Endothelial cell of umbilical vein (primary cell): Measurements from ENCODE around the gene SOD3. TPM values are rescaled to one million over a fixed set of nuclear protein-coding genes. Genes with fewer than 3 reads are reported as not detected.

Experiments used
- BruUV-seq: library from RNA; stranded (reverse); fragments of 400-500 nt; replicated peaks from 2 replicates; lab custom pipeline; 2021; lab: Mats Ljungman, UMichigan
- CTCF ChIA-PET: fragments of 300-600, 350-600 bp; sonication (Branson Sonifier 250); formaldehyde crosslinking; loops from one replicate; lab custom pipeline; 2021; ENCODE audit warnings: antibody characterized with exemption, inconsistent platforms; lab: Charles Lee
- POLR2A ChIA-PET: fragments of 300-600, 350-600 bp; sonication (Branson Sonifier 250); formaldehyde crosslinking; loops from one replicate; lab custom pipeline; 2021; ENCODE audit warnings: antibody characterized with exemption, inconsistent platforms; lab: Charles Lee
- DNase-seq: peaks from one replicate; pipeline ENCODE4 v3.0.0-alpha.2; 2011; ENCODE audit warnings: low read depth, low spot score
- FAIRE-seq: peaks from 2 replicates; lab custom pipeline; 2011; peaks lifted over from hg19 to GRCh38; lab: Jason Lieb, UNC
- H2AFZ ChIP-seq: 2 replicates; pipeline ENCODE4 v1.6.0; 2012; ENCODE audit warnings: low read depth, low read length, control low read depth, inconsistent platforms
- H3K27ac ChIP-seq: 2 replicates; pipeline ENCODE4 v1.5.1; 2011; ENCODE audit warnings: low read depth, mild to moderate bottlenecking, control low read depth, low read length, moderate library complexity; ENCODE audit not compliant: insufficient read depth
- H3K27me3 ChIP-seq, 2 experiments: 2 replicates each; pipeline versions ENCODE4 v1.6.0 to v1.6.1; 2011; ENCODE audit warnings: low read length in 2 of 2, mixed read lengths in 1 of 2; ENCODE audit not compliant: control insufficient read depth in 2 of 2, insufficient read depth in 2 of 2
- H3K36me3 ChIP-seq, 2 experiments: 2 replicates in 1 of 2; 3 replicates in 1 of 2; pipeline ENCODE4 v1.5.1; 2011; ENCODE audit warnings: low read length in 2 of 2, mild to moderate bottlenecking in 1 of 2, moderate library complexity in 1 of 2; ENCODE audit not compliant: control insufficient read depth in 2 of 2, insufficient read depth in 2 of 2; ENCODE audit errors: extremely low read depth in 1 of 2
- H3K4me1 ChIP-seq: 3 replicates; pipeline ENCODE4 v1.5.1; 2011; ENCODE audit warnings: mild to moderate bottlenecking, low read length; ENCODE audit not compliant: control insufficient read depth, insufficient read depth; ENCODE audit errors: extremely low read depth
- H3K4me2 ChIP-seq: 2 replicates; pipeline ENCODE4 v1.6.1; 2011; ENCODE audit warnings: low read length, control low read depth, mixed read lengths; ENCODE audit not compliant: insufficient read depth
- H3K4me3 ChIP-seq, 3 experiments: fragments of 200-600 bp in 1 of 3; sonication (generic), shearing (Covaris generic) in 1 of 3; replicated peaks in 1 of 3; 2 replicates each; pipeline ENCODE4 v1.5.1; 2011 to 2016; ENCODE audit warnings: control low read depth in 3 of 3, low read length in 3 of 3, mild to moderate bottlenecking in 2 of 3, inconsistent platforms in 1 of 3, low read depth in 1 of 3, moderate library complexity in 1 of 3; ENCODE audit not compliant: insufficient read depth in 1 of 3
- H3K79me2 ChIP-seq: 2 replicates; pipeline ENCODE4 v1.6.0; 2012; ENCODE audit warnings: low read length, inconsistent platforms; ENCODE audit not compliant: control insufficient read depth, insufficient read depth
- H3K9ac ChIP-seq: replicated peaks from 2 replicates; pipeline ENCODE3; 2011; ENCODE audit warnings: low read length, control low read depth; ENCODE audit not compliant: insufficient read depth; ENCODE audit errors: extremely low read depth
- H3K9me1 ChIP-seq: replicated peaks from 3 replicates; pipeline ENCODE4 v1.6.0; 2011; ENCODE audit warnings: mild to moderate bottlenecking, low read length; ENCODE audit not compliant: control insufficient read depth, insufficient read depth; ENCODE audit errors: extremely low read depth
- H3K9me3 ChIP-seq: replicated peaks from 2 replicates; pipeline ENCODE4 v1.5.1; 2012; ENCODE audit warnings: low read length, inconsistent platforms; ENCODE audit not compliant: control insufficient read depth, insufficient read depth
- H4K20me1 ChIP-seq: replicated peaks from 2 replicates; pipeline ENCODE3; 2011; ENCODE audit warnings: mild to moderate bottlenecking, low read length; ENCODE audit not compliant: control insufficient read depth, insufficient read depth; ENCODE audit errors: extremely low read depth
- CTCF ChIP-seq, 2 donors: IDR thresholded peaks; 1 replicate in 1 of 2; 2 replicates in 1 of 2; pipeline ENCODE4 v1.5.1; 2011; ENCODE audit warnings: low read length in 2 of 2, mild to moderate bottlenecking in 2 of 2, moderate library complexity in 2 of 2, control low read depth in 1 of 2, inconsistent platforms in 1 of 2, low read depth in 1 of 2; ENCODE audit not compliant: insufficient read depth in 1 of 2; ENCODE audit errors: extremely low read depth in 1 of 2
- EZH2 ChIP-seq: IDR thresholded peaks from 2 replicates; pipeline ENCODE4 v1.6.1; 2012; ENCODE audit warnings: borderline replicate concordance, low read depth, mild to moderate bottlenecking, moderate library complexity, low read length, inconsistent platforms; ENCODE audit not compliant: severe bottlenecking
- FOS ChIP-seq: IDR thresholded peaks from 2 replicates; pipeline ENCODE4 v1.6.1; 2011; ENCODE audit warnings: mild to moderate bottlenecking, low read length, moderate library complexity, borderline replicate concordance; ENCODE audit not compliant: insufficient read depth
- GATA2 ChIP-seq: IDR thresholded peaks from 2 replicates; pipeline ENCODE4 v1.7.0; 2011; ENCODE audit warnings: low read depth, mild to moderate bottlenecking, moderate library complexity, mixed read lengths, low read length; ENCODE audit not compliant: insufficient read length, insufficient read depth
- JUN ChIP-seq: IDR thresholded peaks from 2 replicates; pipeline ENCODE4 v1.6.1; 2011; ENCODE audit warnings: borderline replicate concordance, low read depth; ENCODE audit not compliant: insufficient read length, insufficient read depth
- MAX ChIP-seq: IDR thresholded peaks from 2 replicates; pipeline ENCODE4 v1.6.1; 2011; ENCODE audit not compliant: insufficient read depth, insufficient read length
- MYC ChIP-seq: IDR thresholded peaks from one replicate; pipeline ENCODE4 v1.6.1; 2011; ENCODE audit warnings: mild to moderate bottlenecking, low read depth, low read length
- POLR2A ChIP-seq: IDR thresholded peaks from 2 replicates; pipeline ENCODE4 v1.6.1; 2012; ENCODE audit warnings: low read depth, mild to moderate bottlenecking, control low read depth, low read length
- POLR2AphosphoS5 ChIP-seq: IDR thresholded peaks from 2 replicates; pipeline ENCODE4 v1.6.1; 2012; ENCODE audit warnings: low read depth, mild to moderate bottlenecking, control low read depth, low read length, moderate library complexity; ENCODE audit not compliant: insufficient read depth
- dilution Hi-C: fragments of 300-500 bp; cut with MboI; formaldehyde crosslinking; loops from one replicate; pipeline ENCODE4 v1.15.0; 2019; ENCODE audit warnings: low sequenced_read_pairs; ENCODE audit not compliant: extremely low pct_ligation_motif_present
- intact Hi-C: fragments of 100-400 bp; cut with micrococcal nuclease; formaldehyde crosslinking; loops from one replicate; pipeline ENCODE4 v1.10.0; 2022
- polyA plus RNA-seq, 4 experiments: library from polyadenylated mRNA; depleted of rRNA in 3 of 4; stranded (reverse) in 3 of 4; unstranded in 1 of 4; fragments of >200 nt; gene quantifications; 2 replicates each; pipeline versions ENCODE4 v1.2.1 to v1.2.3, GENCODE V29; 2011 to 2012; ENCODE audit warnings: missing spikeins in 1 of 4
- total RNA-seq: library from RNA; stranded (reverse); gene quantifications from 2 replicates; pipeline ENCODE4 v1.2.3, GENCODE V29; 2021

SOD3 gene
- total and polyA plus RNA-seq, 2 donors (not counting 3 experiments of a cell fraction or from before 2014, with no cell fraction given): not detected

- ChIA-PET CTCF (interaction anchor here (0.7 kb wide), 1 partner anchor 25 kb away, joined by 3 read pairs; no protein-coding TSS in a partner anchor), POLR2A (no interaction called here)
- DNase-seq (no peak), FAIRE-seq (no peak)
- H3K27ac ChIP-seq: no peak overlapping the region
- no peaks in the 10 kb centered on the region for H3K9me1 ChIP-seq
- H3K4me2 ChIP-seq: no peak overlapping the region
- H2AFZ ChIP-seq: no peak overlapping the region
- no peaks in the 10 kb centered on the region for H4K20me1 ChIP-seq
- H3K9ac ChIP-seq: no peak overlapping the region
- H3K4me3 ChIP-seq: no peak overlapping the region
- intact Hi-C loops (no loop called here), dilution Hi-C loops (no loop called here)
- no peaks in the 10 kb centered on the region for H3K9me3 ChIP-seq
- no TSS peak for BruUV-seq
- no peaks in the 10 kb centered on the region for H3K4me1 ChIP-seq
- H3K36me3 ChIP-seq: no peaks in the 10 kb centered on the region
- no peak for TF ChIP-seq POLR2A
- TF ChIP-seq MAX: no peak
- TF ChIP-seq GATA2: no peak
- TF ChIP-seq EZH2: no peak
- TF ChIP-seq FOS: no peak
- no peak for TF ChIP-seq POLR2AphosphoS5
- no peak for TF ChIP-seq CTCF (IDR thresholded peaks at IDR 0.05; ENCODE audit: extremely low read depth in 1 of 2, insufficient read depth in 1 of 2, low read depth in 1 of 2, low read length in 2 of 2)
- no peak for TF ChIP-seq MYC
- TF ChIP-seq JUN: no peak
- no peaks in the 10 kb centered on the region for H3K27me3 ChIP-seq
- no peaks in the 10 kb centered on the region for H3K79me2 ChIP-seq
Observed at GRCh38 chr4:24768006-24768405, 27.4 kb upstream of the SOD3 start.
